ENCODE results near the gene STOML2.

STOML2 gene

GRCh38 chr9:35072461-35073278 lies 30.3 kb downstream of the STOML2 start, which contains the start of gene VCP:
Gene VCP (minus strand): TSS chr9:35072625. CDS start chr9:35072353, 272 bp downstream.
- peak; percentile 87 for DNase-seq (ENCODE audit: low read depth)

- peak; percentile 33 for DNase-seq (ENCODE audit: low read depth)
Measured at GRCh38 chr9:35071814-35072460, 31.0 kb downstream of the STOML2 start.

- DNase-seq (ENCODE audit: low read depth), result no peak
Measured at GRCh38 chr9:35070823-35071813, 31.8 kb downstream of the STOML2 start.

- DNase-seq (ENCODE audit: low read depth), result no peak
Measured at GRCh38 chr9:35069020-35069419, 33.9 kb downstream of the STOML2 start.

- no peak for DNase-seq (ENCODE audit: low read depth)
Measured at GRCh38 chr9:35067056-35067455, 35.9 kb downstream of the STOML2 start.

GRCh38 chr9:35060548-35061207 lies 42.3 kb downstream of the STOML2 start:
- DNase-seq (ENCODE audit: low read depth), result no peak

- no peak for DNase-seq (ENCODE audit: low read depth)
Measured at GRCh38 chr9:35059438-35059837, 43.5 kb downstream of the STOML2 start.

GRCh38 chr9:35057271-35057620 lies 45.7 kb downstream of the STOML2 start:
- DNase-seq (ENCODE audit: low read depth), result no peak

- DNase-seq (ENCODE audit: low read depth), result no peak
Measured at GRCh38 chr9:35056571-35057270, 46.2 kb downstream of the STOML2 start.

GRCh38 chr9:35054871-35055644 lies 47.9 kb downstream of the STOML2 start:
- no peak for DNase-seq (ENCODE audit: low read depth)

- DNase-seq (ENCODE audit: low read depth), result no peak
Measured at GRCh38 chr9:35054185-35054835, 48.6 kb downstream of the STOML2 start.

GRCh38 chr9:35051069-35051967 lies 51.6 kb downstream of the STOML2 start:
- DNase-seq (ENCODE audit: low read depth), result peak; percentile 22

Measured in stimulated activated CD8-positive, alpha-beta memory T cell treated with anti-CD3 and anti-CD28 coated beads, Interleukin-7, amount 100 ng/mL, for 24 hours (primary cell).